Smooth muscle cell (in vitro differentiated cells): Measurements from ENCODE around the gene MED14. TPM values are rescaled to one million over a fixed set of nuclear protein-coding genes. Genes with fewer than 3 reads are reported as not detected.

Experiments
- DNase-seq: peaks from one replicate; lab custom pipeline; 2025; ENCODE audit not compliant: unreplicated experiment; lab: John Stamatoyannopoulos, UW
- H2AFZ ChIP-seq: fragments of 200-600 bp; sonication (generic); 2 replicates; pipeline ENCODE4 v1.6.0; 2016; ENCODE audit warnings: antibody characterized with exemption, low read depth, mild to moderate bottlenecking
- H3F3A ChIP-seq: fragments of 200-600 bp; sonication (generic); 2 replicates; pipeline ENCODE4 v1.6.0; 2017; ENCODE audit warnings: antibody characterized with exemption, low read depth
- H3K27ac ChIP-seq: fragments of 200-600 bp; sonication (generic); 2 replicates; pipeline ENCODE4 v1.5.1; 2016; ENCODE audit warnings: low read depth, mild to moderate bottlenecking
- H3K27me3 ChIP-seq: fragments of 200-600 bp; sonication (generic); 2 replicates; pipeline ENCODE4 v1.6.1; 2016; ENCODE audit warnings: low read depth, mild to moderate bottlenecking
- H3K36me3 ChIP-seq: fragments of 200-600 bp; sonication (generic); 2 replicates; pipeline ENCODE4 v1.5.1; 2016; ENCODE audit warnings: low read depth
- H3K4me1 ChIP-seq: fragments of 200-600 bp; sonication (generic); 2 replicates; pipeline ENCODE4 v1.5.1; 2016; ENCODE audit warnings: low read depth
- H3K4me2 ChIP-seq: fragments of 200-600 bp; sonication (generic); 2 replicates; pipeline ENCODE4 v1.6.0; 2016; ENCODE audit warnings: mild to moderate bottlenecking
- H3K4me3 ChIP-seq: fragments of 200-600 bp; sonication (generic); 2 replicates; pipeline ENCODE4 v1.5.1; 2016; ENCODE audit warnings: mild to moderate bottlenecking
- H3K79me2 ChIP-seq: fragments of 200-600 bp; sonication (generic); 2 replicates; pipeline ENCODE4 v1.6.0; 2016; ENCODE audit warnings: low read depth, mild to moderate bottlenecking
- H3K9ac ChIP-seq: fragments of 200-600 bp; sonication (generic); 2 replicates; pipeline ENCODE4 v1.6.0; 2016; ENCODE audit warnings: low read depth
- H3K9me3 ChIP-seq: fragments of 200-600 bp; sonication (generic); replicated peaks from 2 replicates; pipeline ENCODE4 v1.5.1; 2016; ENCODE audit warnings: low read depth
- H4K20me1 ChIP-seq: fragments of 200-600 bp; sonication (generic); 2 replicates; pipeline ENCODE4 v1.6.0; 2016; ENCODE audit warnings: low read depth
- CTCF ChIP-seq: fragments of 200-600 bp; sonication (generic); IDR thresholded peaks from 2 replicates; pipeline ENCODE4 v1.5.1; 2017; ENCODE audit warnings: borderline replicate concordance, mild to moderate bottlenecking, antibody characterized with exemption; ENCODE audit not compliant: insufficient read depth, poor library complexity, severe bottlenecking
- WGBS: methylation state at CpG from one replicate; pipeline ENCODE4 v1.1.7; 2016; ENCODE audit warnings: low lambda C conversion rate; 5-methylcytosine and 5-hydroxymethylcytosine counted together
- polyA plus RNA-seq: library from polyadenylated mRNA; unstranded; fragments of >200 nt; fragmentation: Nextera tagmentation; extraction: Ambion mirVana; gene quantifications from 2 replicates; pipeline ENCODE4 v1.2.1, GENCODE V29; 2016
- total RNA-seq: library from RNA; depleted of rRNA; stranded (reverse); fragments of >200 nt; gene quantifications from 2 replicates; pipeline ENCODE4 v1.2.3, GENCODE V29; 2014

MED14 gene
- total and polyA plus RNA-seq, 2 experiments from 2014 or later = 9.4 to 56.2 TPM

- Histone ChIP-seq H3K9ac (no peak overlapping the region), H3K9me3 (no peaks in the 10 kb centered on the region), H4K20me1 (no peaks in the 10 kb centered on the region), H3K4me1 (no peaks in the 10 kb centered on the region), H2AFZ (no peak overlapping the region), H3K4me3 (no peak overlapping the region), H3K27me3 (no peaks in the 10 kb centered on the region), H3K4me2 (no peak overlapping the region), H3K79me2 (no peaks in the 10 kb centered on the region), H3K36me3 (no peaks in the 10 kb centered on the region), H3K27ac (no peak overlapping the region), H3F3A (no peaks in the 10 kb centered on the region)
- 13% methylated on average over 3 of the region's 3 CpGs for WGBS
- TF ChIP-seq CTCF = peak; percentile 87
- DNase-seq = peak; percentile 5
Observed at GRCh38 chrX:40651620-40652223, 83.6 kb downstream of the MED14 start.

- H3F3A ChIP-seq = no peaks in the 10 kb centered on the region
- H3K36me3 ChIP-seq = no peaks in the 10 kb centered on the region
- H3K79me2 ChIP-seq = peaks cover 27% of the 10 kb centered on the region
- no peaks in the 10 kb centered on the region for H3K4me1 ChIP-seq
- peak within 1 kb of the TSS; percentile 79 for H2AFZ ChIP-seq
- peak within 1 kb of the TSS; percentile 90 for H3K4me2 ChIP-seq
- no peaks in the 10 kb centered on the region for H3K27me3 ChIP-seq
- TF ChIP-seq CTCF = no peak
- peak within 1 kb of the TSS; percentile 88 for H3K4me3 ChIP-seq
- H3K9ac ChIP-seq = peak within 1 kb of the TSS; percentile 75
- peak; percentile 60 for DNase-seq
- peaks cover 7% of the 10 kb centered on the region for H4K20me1 ChIP-seq
- H3K9me3 ChIP-seq = no peaks in the 10 kb centered on the region
- H3K27ac ChIP-seq = peak within 1 kb of the TSS; percentile 79
- 38% methylated on average over 66 of the region's 66 CpGs for WGBS
Observed at GRCh38 chrX:40647307-40648197, 87.8 kb downstream of the MED14 start, which contains the start of gene CXorf38. Gene CXorf38, minus strand, starts transcription at chrX:40647561. Its CDS starts 41 bp downstream, at chrX:40647520.

GRCh38 chrX:40646489-40647306 lies 88.6 kb downstream of the MED14 start:
- H4K20me1 ChIP-seq = peaks cover 7% of the 10 kb centered on the region
- peaks cover 30% of the 10 kb centered on the region for H3K79me2 ChIP-seq
- no peaks in the 10 kb centered on the region for H3K27me3 ChIP-seq
- peak overlapping the region; percentile 90 for H3K4me2 ChIP-seq
- TF ChIP-seq CTCF = no peak
- no peaks in the 10 kb centered on the region for H3F3A ChIP-seq
- peak overlapping the region; percentile 49 for H3K27ac ChIP-seq
- no peaks in the 10 kb centered on the region for H3K9me3 ChIP-seq
- DNase-seq = no peak
- 56% methylated on average over 33 of the region's 33 CpGs for WGBS
- peak overlapping the region; percentile 75 for H3K9ac ChIP-seq
- peak overlapping the region; percentile 88 for H3K4me3 ChIP-seq
- no peaks in the 10 kb centered on the region for H3K4me1 ChIP-seq
- no peak overlapping the region for H2AFZ ChIP-seq
- H3K36me3 ChIP-seq = no peaks in the 10 kb centered on the region
